GM21723 (cell line): Measurements from ENCODE around the gene USP40.

Source experiments
- ATAC-seq: cut with Tn5 transposase; IDR thresholded peaks from one replicate; pipeline ENCODE4 v1.9.1; 2021; ENCODE audit warnings: mild to moderate bottlenecking, moderate library complexity; ENCODE audit not compliant: unreplicated experiment

The USP40 gene

DNA sequence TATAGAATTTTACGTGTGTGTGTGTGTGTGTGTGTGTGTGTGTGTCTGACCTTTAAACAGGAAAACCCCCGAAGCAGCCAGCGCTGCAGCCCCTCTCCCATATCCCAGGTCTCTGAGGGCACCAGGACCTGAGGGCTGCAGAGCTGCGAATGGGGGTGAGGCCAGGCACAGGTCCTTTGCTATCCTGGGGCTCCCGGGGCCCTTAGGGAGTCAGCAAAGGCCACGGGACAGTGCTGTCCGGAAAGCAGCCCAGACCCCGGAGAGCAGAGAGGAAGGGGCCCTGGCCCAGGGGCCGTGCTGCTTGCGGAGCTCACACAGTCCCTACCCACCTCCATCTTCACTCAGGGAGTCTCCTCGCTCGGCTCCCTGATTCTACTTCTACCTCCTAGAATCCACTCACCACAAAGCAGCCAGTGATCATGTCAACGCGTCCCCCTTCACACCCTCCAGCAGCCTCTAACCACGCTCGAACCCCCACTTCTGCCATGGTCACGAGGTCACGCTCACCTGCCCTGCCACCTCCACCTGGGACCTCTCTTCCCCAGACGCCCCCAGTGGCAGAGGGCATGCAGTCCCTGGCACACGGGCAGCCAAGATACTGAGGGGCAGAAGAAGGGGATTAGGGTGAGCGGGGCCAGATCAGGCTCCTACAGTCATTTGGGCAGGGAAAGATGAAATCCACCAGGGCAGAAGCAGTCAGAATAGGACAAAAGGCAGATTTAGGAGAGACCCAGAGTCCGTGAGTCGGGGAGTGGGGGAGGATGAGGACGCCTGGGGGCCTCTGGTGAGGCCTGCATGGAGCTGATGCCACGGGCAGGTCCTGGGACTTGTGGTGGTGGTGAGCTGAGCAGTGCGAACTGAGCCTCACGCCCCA, 86.7 kb downstream of the USP40 start:
- ATAC-seq = no peak

- no peak for ATAC-seq
Observed at GRCh38 chr2:233477548-233478433, 88.8 kb downstream of the USP40 start.

DNA sequence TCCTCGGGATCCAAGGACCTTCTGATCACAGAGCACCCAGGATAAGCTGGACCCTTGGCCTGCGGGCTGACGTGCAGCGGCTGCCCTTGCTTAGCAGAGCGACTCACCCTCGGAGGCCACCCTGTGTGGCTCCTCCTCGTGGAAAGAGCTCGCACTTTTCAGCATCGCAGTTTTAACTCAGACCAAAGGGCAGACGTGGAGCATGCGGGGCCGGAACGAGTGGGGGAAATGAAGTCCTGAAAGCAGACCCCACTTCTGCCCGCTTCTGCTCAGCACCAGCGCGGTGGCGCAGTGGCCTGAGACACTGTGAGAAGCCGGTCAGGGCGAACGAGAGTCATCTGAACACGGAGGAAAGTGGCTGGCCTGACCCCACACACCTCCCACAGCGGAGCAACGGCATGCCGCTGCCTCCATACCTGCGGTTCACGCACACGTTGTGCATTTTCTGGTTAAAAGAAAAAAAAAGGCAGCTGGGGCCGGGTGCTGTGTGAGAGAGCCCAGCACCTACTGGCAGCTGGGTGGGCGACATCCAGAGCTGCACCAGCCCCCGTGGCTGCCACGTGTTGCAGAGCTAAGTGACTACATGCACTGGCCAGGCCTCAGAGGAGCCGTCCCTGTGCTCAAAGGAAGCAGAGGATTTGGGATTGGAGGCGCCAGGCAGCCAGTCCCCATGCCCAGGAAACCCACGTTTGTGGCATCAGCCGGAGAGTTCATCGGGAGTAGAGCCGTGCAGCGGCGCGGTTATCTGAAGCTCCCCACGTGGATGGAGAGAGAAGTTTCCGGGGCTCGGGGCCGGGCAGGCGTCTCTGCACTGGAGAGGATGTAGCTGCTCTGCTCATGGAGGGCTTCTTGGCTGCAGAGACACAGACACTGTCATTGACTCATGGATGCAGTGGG, 89.7 kb downstream of the USP40 start:
- ATAC-seq = no peak

GRCh38 chr2:233476063-233476410, 90.5 kb downstream of the USP40 start:
- ATAC-seq = no peak

DNA sequence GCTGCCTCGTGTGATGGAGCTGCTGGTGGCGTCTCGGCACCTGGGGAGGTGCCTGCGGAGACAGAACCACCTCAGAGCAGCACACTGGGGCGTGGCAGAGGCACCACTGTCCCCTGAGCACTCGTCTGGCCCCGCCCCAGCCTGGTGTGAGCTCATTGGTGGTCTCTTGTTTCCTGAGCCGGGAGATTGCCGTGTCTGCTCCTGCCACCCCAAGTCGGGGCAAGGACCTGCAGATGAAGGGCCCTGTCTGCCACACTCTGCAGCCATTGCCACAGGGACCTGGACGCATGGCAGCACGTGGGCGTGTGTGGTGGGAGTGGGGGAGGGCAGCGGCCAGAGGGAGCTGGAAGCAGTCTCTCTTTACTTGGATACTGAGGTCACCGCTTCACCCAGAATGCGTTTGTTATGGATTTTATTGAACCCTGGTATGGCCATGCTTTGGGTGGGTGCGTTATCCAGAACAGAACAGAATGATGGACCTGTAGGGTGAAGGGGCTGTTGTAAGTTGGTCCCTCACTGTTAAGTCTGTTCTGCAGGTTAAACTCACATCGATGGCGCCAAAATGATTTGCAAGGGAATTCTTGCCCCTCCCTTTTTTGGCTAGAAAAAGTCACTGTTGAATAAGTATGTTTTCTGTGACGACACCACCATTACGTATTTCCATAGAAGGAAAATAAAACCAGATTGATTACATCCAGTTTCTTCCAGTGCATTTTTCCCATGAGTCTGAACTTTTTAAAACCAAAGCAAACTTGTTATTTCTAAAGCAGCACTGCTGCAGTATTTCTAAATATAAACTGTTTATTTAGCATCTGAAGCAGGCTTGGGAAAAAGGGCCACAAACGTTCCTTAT, 92.0 kb downstream of the USP40 start:
- no peak for ATAC-seq

- ATAC-seq = no peak
Observed at GRCh38 chr2:233473878-233474277, 92.7 kb downstream of the USP40 start.

DNA sequence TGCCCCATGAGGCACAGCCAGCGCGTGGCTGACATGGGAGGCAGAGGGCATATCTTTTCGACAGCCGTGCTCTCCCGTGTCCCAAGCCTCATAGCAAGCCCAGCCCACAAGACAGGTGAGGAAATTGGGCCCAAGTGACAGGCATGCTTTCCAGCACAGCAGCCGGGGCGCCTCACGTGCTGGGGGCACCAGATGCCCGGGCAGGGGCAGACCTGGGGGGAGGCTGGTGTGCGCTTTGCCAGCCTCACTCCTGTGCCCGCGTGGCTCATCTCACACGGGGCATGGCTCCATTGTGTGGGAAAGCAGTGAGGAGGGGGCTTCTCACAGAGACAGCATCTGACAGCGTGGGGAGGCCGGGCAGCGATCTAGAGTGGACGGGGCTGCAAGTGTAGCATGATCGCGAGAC, 93.2 kb downstream of the USP40 start:
- no peak for ATAC-seq

GRCh38 chr2:233471291-233472035, 95.1 kb downstream of the USP40 start:
- ATAC-seq = no peak

DNA sequence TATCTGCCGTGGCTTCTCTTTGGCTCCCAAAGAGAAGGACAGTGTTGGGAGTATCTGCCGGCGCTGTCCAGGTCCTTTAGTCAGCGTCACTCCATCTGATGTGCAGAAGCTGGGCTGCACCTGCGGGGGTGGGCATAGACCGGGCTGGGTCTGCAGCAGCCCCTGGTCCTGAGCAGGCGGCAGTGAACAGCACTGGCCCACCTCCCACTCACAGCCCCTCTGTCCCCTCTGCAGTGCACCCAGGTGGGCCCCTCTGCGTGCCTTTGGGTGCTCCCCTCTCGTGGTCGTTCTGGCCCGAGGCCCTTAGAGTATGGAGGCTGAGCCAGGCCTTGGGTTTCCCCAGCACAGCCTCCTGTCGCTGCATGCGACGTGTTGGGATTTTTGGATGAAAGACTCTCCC, 95.7 kb downstream of the USP40 start:
- ATAC-seq = no peak

- no peak for ATAC-seq
Observed at GRCh38 chr2:233470011-233470687, 96.4 kb downstream of the USP40 start.

DNA sequence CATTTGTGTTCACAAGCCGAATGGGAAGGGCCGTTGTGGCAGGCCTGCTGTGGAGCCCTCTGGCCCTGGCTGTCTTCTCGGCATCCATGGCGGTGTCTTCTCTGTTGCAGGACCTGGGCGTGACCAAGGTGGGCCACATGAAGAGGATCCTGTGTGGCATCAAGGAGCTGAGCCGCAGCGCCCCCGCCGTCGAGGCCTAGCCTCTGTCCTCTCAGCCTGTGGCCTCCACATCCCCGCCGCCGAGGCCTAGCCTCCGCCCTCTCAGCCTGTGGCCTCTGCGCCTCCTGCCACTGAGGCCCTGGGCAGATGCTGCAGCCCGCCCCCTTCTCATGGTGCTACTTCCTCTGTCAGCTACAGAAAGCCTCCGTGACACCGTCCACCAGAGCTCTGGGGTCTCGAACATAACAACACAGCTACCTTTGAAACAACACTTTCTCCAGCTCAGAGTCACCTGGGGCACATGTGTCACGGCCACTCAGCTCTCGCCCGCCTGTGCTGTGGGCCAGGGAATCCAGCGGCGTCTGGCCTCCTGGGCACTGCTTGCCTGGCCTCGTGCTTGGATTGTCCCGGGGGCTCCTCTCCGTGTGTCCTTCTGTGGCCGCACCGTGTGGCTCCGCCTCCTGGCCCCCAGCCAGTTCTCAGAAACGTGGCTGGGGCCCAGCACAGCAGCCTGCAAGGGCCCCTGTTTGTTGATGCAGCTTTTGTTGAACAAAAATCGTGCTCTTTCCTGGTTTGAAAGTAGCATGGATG, 97.1 kb downstream of the USP40 start:
- no peak for ATAC-seq

- ATAC-seq = no peak
Observed at GRCh38 chr2:233468741-233469110, 97.9 kb downstream of the USP40 start.

- ATAC-seq = no peak
Observed at GRCh38 chr2:233468047-233468740, 98.4 kb downstream of the USP40 start.

DNA sequence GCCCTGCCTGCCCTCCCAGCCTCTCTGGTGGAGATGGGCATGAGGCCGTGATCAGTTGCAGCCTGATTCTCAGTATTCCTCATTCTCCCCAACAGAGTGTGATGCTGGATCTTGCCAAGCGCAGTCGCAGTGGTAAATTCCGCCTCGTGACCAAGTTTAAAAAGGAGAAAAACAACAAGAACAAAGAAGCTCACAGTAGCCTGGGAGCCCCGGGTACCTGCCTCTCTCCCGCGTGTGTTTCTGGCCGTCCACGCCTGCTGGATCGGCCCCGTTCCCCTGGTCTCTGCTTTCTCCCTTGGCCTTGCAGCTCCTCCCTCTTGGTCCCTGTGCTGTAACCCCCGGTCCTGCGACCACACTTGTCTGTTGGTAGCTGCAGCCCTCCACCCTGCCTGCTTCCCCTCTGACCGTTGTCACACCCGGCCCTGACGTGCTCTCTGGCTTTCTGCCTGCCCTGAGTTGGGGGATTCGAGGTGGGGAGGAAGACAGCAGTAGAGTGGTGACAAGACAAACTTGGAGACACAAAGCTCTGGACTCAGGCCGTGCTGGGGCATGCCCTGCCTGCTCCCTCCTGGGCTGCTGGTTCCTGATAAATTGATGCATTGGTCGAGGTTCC, 99.5 kb downstream of the USP40 start:
- no peak for ATAC-seq

DNA sequence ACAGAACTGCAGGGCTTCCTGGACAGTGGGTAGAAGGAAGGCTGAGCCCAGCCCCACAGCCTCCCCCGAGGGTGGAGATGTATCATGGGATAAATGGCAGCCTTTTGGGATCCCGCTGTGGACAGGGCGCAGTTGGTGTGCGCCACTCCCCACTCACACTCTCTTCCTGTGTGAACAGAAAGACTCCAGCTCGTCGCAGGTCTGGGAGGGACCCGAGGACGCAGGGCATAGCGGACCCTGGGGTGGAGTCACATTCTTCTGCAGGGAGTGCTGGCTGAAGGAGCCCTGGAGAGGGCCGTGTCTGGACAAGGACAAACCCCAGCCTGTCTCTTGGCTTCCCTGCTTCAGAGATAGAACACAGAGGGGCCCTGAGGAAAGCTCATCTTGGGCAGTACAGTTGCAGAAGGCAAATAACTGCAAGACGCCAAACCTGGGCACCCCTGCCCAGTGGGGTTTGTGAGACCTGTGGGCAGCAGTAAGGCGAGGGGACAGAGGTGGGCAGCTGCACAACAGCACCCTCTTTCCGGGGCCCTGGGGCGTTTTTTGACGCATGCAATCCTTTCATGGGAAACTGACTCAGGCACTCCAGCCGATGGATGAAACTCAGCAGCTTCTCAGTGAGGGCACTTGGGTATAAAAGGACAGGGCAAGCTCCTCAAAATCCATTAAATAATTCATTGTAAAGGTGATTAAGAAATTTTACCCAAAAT, 101.9 kb downstream of the USP40 start:
- no peak for ATAC-seq

DNA sequence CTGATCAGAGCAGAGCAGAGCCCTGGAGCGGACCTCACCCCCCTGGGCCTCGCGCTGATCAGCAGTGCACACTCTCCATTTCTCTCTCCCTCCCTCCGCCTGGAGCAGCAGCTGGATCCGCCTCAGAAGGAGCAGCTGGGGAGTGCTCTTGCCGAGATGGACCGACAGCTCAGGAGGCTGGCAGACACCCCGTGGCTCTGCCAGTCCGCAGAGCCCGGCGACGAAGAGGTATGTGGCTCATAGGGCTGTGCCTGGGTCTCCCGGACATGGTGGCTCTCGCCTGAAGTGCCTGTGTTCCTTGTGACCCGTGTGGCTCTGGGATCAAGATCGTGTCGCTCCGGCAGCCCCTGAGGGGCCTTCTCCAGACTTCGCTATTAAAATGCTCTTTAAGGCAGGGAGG, 102.5 kb downstream of the USP40 start:
- no peak for ATAC-seq

DNA sequence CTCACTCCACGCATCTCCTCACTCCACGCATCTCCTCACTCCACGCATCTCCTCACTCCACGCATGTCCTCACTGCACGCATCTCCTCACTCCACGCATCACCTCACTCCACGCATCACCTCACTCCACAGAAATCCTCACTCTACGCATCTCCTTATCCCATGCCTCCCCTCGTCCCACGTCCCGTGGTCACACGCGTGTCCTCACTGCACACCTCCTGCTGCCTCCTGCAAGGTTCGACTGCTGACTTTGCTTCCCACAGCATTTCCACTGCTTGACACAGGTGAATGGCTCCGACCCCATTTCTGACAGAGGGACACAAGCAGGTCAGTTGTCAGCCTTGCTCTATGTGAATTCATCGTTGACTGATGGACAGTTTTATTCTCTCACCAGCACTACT, 103.0 kb downstream of the USP40 start:
- no peak for ATAC-seq
